Neural cell (in vitro differentiated cells): ENCODE results near the gene GBA2. TPM values are rescaled to one million over a fixed set of nuclear protein-coding genes. Genes with fewer than 3 reads are reported as not detected.

Experiments
- H2AFZ ChIP-seq: fragments of 200-600, 300-800 bp; sonication (generic), shearing (Covaris generic); 2 replicates; pipeline ENCODE4 v1.6.0; 2014; ENCODE audit warnings: low read depth, mild to moderate bottlenecking, antibody characterized with exemption, low read length, moderate library complexity
- H3F3A ChIP-seq: fragments of 200-600 bp; shearing (Covaris generic); 2 replicates; pipeline ENCODE4 v1.6.1; 2016; ENCODE audit warnings: mild to moderate bottlenecking, moderate library complexity, mixed read lengths, antibody characterized with exemption, low read length; ENCODE audit not compliant: insufficient read depth, poor library complexity, severe bottlenecking
- H3K27ac ChIP-seq: fragments of 200-600, 300-800 bp; sonication (generic), shearing (Covaris generic); 2 replicates; pipeline ENCODE4 v1.5.1; 2014; ENCODE audit warnings: mild to moderate bottlenecking, low read length, moderate library complexity
- H3K27me3 ChIP-seq: fragments of 300-800, 200-600 bp; sonication (generic), shearing (Covaris generic); 2 replicates; pipeline ENCODE4 v1.6.0; 2014; ENCODE audit warnings: mild to moderate bottlenecking, low read depth, low read length, moderate library complexity; ENCODE audit not compliant: insufficient read depth
- H3K36me3 ChIP-seq: fragments of 300-800, 200-600 bp; sonication (generic), shearing (Covaris generic); 2 replicates; pipeline ENCODE4 v1.5.1; 2014; ENCODE audit warnings: mild to moderate bottlenecking, antibody characterized with exemption, low read length, moderate library complexity; ENCODE audit not compliant: insufficient read depth
- H3K4me2 ChIP-seq: fragments of 300-800, 200-600 bp; sonication (generic), shearing (Covaris generic); 2 replicates; pipeline ENCODE4 v1.6.0; 2014; ENCODE audit warnings: mild to moderate bottlenecking, low read length
- H3K4me3 ChIP-seq: fragments of 300-800, 200-600 bp; sonication (generic), shearing (Covaris generic); 2 replicates; pipeline ENCODE4 v1.5.1; 2014; ENCODE audit warnings: mild to moderate bottlenecking, low read length, moderate library complexity
- H3K79me2 ChIP-seq: fragments of 200-600 bp; shearing (Covaris generic); replicated peaks from 2 replicates; pipeline ENCODE4 v1.6.0; 2014; ENCODE audit warnings: mild to moderate bottlenecking, low read length, moderate library complexity; ENCODE audit not compliant: insufficient read depth
- H3K9ac ChIP-seq: fragments of 300-800, 200-600 bp; sonication (generic), shearing (Covaris generic); 2 replicates; pipeline ENCODE4 v1.6.1; 2016; ENCODE audit warnings: mild to moderate bottlenecking, low read length, mixed read lengths
- H3K9me2 ChIP-seq: fragments of 200-600 bp; shearing (Covaris generic); 2 replicates; pipeline ENCODE4 v1.6.1; 2016; ENCODE audit warnings: mild to moderate bottlenecking, low read length, mixed read lengths; ENCODE audit not compliant: insufficient read depth
- H3K9me3 ChIP-seq: fragments of 200-600, 300-800 bp; sonication (generic), shearing (Covaris generic); 2 replicates; pipeline ENCODE4 v1.6.1; 2016; ENCODE audit warnings: mild to moderate bottlenecking, mixed run types, low read length, moderate library complexity, mixed read lengths
- H4K20me1 ChIP-seq: fragments of 200-600 bp; shearing (Covaris generic); 2 replicates; pipeline ENCODE4 v1.6.1; 2016; ENCODE audit warnings: mild to moderate bottlenecking, mixed run types; ENCODE audit not compliant: insufficient read depth
- EP300 ChIP-seq: fragments of 450-650 bp; conservative IDR thresholded peaks from 2 replicates; pipeline ENCODE4 v1.6.1; 2014; ENCODE audit warnings: antibody characterized with exemption, mild to moderate bottlenecking, moderate library complexity; ENCODE audit not compliant: poor library complexity, severe bottlenecking
- EZH2 ChIP-seq: fragments of 200-600, 300-800 bp; shearing (Covaris generic), sonication (generic); IDR thresholded peaks from 2 replicates; pipeline ENCODE4 v1.6.1; 2014; ENCODE audit warnings: antibody characterized with exemption, low read length, borderline replicate concordance, mild to moderate bottlenecking; ENCODE audit not compliant: insufficient read depth, poor library complexity, severe bottlenecking
- MXI1 ChIP-seq: fragments of 450-650 bp; conservative IDR thresholded peaks from 2 replicates; pipeline ENCODE4 v1.6.1; 2014; ENCODE audit warnings: antibody characterized with exemption, mild to moderate bottlenecking; ENCODE audit not compliant: poor library complexity, severe bottlenecking
- POLR2AphosphoS5 ChIP-seq: IDR thresholded peaks from 2 replicates; pipeline ENCODE4 v1.6.1; 2012
- RAD21 ChIP-seq: fragments of 450-650 bp; conservative IDR thresholded peaks from 2 replicates; pipeline ENCODE4 v1.6.1; 2014; ENCODE audit warnings: antibody characterized with exemption, mild to moderate bottlenecking, moderate library complexity
- SMC3 ChIP-seq: fragments of 450-650 bp; conservative IDR thresholded peaks from 2 replicates; pipeline ENCODE4 v1.6.1; 2014; ENCODE audit warnings: antibody characterized with exemption, mild to moderate bottlenecking, moderate library complexity; ENCODE audit not compliant: poor library complexity
- TAF1 ChIP-seq: IDR thresholded peaks from 2 replicates; pipeline ENCODE4 v1.6.1; 2012; ENCODE audit warnings: low read depth
- polyA plus RNA-seq: library from polyadenylated mRNA; depleted of rRNA; stranded (reverse); fragments of >200 nt; gene quantifications from 2 replicates; pipeline ENCODE4 v1.2.3, GENCODE V29; 2014
- TF ChIP-seq, protein P1 (sequence below): fragments of 450-650 bp; IDR thresholded peaks from 2 replicates; pipeline ENCODE4 v1.5.1; 2014; ENCODE audit warnings: antibody characterized with exemption, mild to moderate bottlenecking, moderate library complexity; ENCODE audit not compliant: poor library complexity, severe bottlenecking
- TF ChIP-seq, protein P2 (sequence below): IDR thresholded peaks from 2 replicates; pipeline ENCODE4 v1.6.1; 2012; ENCODE audit warnings: borderline replicate concordance

The GBA2 gene
- polyA plus RNA-seq, 1 donor from 2014 or later, result 113 TPM

DNA sequence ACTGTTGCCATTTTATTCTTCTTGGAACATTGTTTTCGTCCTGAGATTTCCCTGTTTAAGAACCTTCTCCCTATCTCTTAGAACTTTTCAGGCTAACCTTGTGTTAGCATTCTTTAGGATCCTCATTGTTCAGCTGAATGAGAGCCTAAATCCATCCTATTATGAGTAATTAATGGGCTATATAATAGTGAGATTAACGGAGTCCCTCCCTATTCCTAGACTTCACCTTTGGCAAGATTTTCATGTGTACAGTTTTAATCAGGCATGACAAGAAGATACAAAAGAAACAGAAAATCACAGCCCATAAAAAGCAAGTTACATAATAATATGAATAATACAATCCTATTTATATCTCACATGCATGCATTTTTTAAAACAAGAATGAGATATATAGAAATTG is 14.2 kb upstream of the GBA2 start:
- H2AFZ ChIP-seq, result no peak overlapping the region
- no peaks in the 10 kb centered on the region for H3K79me2 ChIP-seq
- no peak overlapping the region for H3K4me3 ChIP-seq
- no peaks in the 10 kb centered on the region for H3K9me2 ChIP-seq
- no peaks in the 10 kb centered on the region for H3F3A ChIP-seq
- no peaks in the 10 kb centered on the region for H4K20me1 ChIP-seq
- TF ChIP-seq TAF1, result no peak
- no peak for TF ChIP-seq SMC3
- no peak for TF ChIP-seq EP300
- no peak for TF ChIP-seq MXI1
- TF ChIP-seq RAD21, result no peak
- no peak for TF ChIP-seq POLR2AphosphoS5
- TF ChIP-seq, protein P1, sequence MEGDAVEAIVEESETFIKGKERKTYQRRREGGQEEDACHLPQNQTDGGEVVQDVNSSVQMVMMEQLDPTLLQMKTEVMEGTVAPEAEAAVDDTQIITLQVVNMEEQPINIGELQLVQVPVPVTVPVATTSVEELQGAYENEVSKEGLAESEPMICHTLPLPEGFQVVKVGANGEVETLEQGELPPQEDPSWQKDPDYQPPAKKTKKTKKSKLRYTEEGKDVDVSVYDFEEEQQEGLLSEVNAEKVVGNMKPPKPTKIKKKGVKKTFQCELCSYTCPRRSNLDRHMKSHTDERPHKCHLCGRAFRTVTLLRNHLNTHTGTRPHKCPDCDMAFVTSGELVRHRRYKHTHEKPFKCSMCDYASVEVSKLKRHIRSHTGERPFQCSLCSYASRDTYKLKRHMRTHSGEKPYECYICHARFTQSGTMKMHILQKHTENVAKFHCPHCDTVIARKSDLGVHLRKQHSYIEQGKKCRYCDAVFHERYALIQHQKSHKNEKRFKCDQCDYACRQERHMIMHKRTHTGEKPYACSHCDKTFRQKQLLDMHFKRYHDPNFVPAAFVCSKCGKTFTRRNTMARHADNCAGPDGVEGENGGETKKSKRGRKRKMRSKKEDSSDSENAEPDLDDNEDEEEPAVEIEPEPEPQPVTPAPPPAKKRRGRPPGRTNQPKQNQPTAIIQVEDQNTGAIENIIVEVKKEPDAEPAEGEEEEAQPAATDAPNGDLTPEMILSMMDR, result no peak
- TF ChIP-seq, protein P2, sequence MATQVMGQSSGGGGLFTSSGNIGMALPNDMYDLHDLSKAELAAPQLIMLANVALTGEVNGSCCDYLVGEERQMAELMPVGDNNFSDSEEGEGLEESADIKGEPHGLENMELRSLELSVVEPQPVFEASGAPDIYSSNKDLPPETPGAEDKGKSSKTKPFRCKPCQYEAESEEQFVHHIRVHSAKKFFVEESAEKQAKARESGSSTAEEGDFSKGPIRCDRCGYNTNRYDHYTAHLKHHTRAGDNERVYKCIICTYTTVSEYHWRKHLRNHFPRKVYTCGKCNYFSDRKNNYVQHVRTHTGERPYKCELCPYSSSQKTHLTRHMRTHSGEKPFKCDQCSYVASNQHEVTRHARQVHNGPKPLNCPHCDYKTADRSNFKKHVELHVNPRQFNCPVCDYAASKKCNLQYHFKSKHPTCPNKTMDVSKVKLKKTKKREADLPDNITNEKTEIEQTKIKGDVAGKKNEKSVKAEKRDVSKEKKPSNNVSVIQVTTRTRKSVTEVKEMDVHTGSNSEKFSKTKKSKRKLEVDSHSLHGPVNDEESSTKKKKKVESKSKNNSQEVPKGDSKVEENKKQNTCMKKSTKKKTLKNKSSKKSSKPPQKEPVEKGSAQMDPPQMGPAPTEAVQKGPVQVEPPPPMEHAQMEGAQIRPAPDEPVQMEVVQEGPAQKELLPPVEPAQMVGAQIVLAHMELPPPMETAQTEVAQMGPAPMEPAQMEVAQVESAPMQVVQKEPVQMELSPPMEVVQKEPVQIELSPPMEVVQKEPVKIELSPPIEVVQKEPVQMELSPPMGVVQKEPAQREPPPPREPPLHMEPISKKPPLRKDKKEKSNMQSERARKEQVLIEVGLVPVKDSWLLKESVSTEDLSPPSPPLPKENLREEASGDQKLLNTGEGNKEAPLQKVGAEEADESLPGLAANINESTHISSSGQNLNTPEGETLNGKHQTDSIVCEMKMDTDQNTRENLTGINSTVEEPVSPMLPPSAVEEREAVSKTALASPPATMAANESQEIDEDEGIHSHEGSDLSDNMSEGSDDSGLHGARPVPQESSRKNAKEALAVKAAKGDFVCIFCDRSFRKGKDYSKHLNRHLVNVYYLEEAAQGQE, result no peak
- TF ChIP-seq EZH2, result no peak
- no peaks in the 10 kb centered on the region for H3K36me3 ChIP-seq
- no peaks in the 10 kb centered on the region for H3K27me3 ChIP-seq
- no peak overlapping the region for H3K27ac ChIP-seq
- H3K4me2 ChIP-seq, result no peak overlapping the region
- H3K9ac ChIP-seq, result no peak overlapping the region
- H3K9me3 ChIP-seq, result no peaks in the 10 kb centered on the region

DNA sequence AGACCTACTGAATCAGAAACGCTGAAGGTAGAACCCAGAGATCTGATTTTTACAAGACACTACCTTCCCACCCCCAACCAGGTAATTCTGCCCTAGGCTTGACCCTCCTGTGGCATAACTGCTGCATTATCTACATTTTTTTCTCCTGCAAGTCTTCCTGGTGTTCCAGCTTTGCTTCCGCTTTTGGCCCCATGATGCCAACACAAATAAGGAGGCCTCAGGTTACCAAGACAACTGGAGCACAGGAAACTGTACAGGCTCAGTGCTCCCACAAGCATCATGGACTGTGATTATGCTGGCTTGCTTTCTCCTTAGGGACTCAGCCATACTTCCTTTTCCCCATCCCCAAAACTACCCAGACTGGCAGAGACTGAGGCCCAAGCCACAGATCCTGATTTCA is 11.6 kb upstream of the GBA2 start:
- H3K4me2 ChIP-seq, result no peak overlapping the region
- H3F3A ChIP-seq, result no peaks in the 10 kb centered on the region
- no peaks in the 10 kb centered on the region for H3K27me3 ChIP-seq
- H3K27ac ChIP-seq, result no peak overlapping the region
- no peaks in the 10 kb centered on the region for H4K20me1 ChIP-seq
- H3K9me3 ChIP-seq, result no peaks in the 10 kb centered on the region
- H2AFZ ChIP-seq, result no peak overlapping the region
- no peaks in the 10 kb centered on the region for H3K79me2 ChIP-seq
- H3K9me2 ChIP-seq, result no peaks in the 10 kb centered on the region
- H3K4me3 ChIP-seq, result no peak overlapping the region
- no peaks in the 10 kb centered on the region for H3K36me3 ChIP-seq
- H3K9ac ChIP-seq, result no peak overlapping the region
- TF ChIP-seq, protein P2, result no peak
- TF ChIP-seq MXI1, result no peak
- no peak for TF ChIP-seq EZH2
- no peak for TF ChIP-seq TAF1
- TF ChIP-seq EP300, result no peak
- TF ChIP-seq, protein P1, result no peak
- TF ChIP-seq POLR2AphosphoS5, result no peak
- TF ChIP-seq RAD21, result no peak
